ENCODE data around the gene ARHGEF4. TPM values are rescaled to one million over a fixed set of nuclear protein-coding genes. Genes with fewer than 3 reads are reported as not detected.

Gene ARHGEF4
- polyA plus RNA-seq, 4 donors = 6.2 to 15.7 (median 7.8) TPM

DNA sequence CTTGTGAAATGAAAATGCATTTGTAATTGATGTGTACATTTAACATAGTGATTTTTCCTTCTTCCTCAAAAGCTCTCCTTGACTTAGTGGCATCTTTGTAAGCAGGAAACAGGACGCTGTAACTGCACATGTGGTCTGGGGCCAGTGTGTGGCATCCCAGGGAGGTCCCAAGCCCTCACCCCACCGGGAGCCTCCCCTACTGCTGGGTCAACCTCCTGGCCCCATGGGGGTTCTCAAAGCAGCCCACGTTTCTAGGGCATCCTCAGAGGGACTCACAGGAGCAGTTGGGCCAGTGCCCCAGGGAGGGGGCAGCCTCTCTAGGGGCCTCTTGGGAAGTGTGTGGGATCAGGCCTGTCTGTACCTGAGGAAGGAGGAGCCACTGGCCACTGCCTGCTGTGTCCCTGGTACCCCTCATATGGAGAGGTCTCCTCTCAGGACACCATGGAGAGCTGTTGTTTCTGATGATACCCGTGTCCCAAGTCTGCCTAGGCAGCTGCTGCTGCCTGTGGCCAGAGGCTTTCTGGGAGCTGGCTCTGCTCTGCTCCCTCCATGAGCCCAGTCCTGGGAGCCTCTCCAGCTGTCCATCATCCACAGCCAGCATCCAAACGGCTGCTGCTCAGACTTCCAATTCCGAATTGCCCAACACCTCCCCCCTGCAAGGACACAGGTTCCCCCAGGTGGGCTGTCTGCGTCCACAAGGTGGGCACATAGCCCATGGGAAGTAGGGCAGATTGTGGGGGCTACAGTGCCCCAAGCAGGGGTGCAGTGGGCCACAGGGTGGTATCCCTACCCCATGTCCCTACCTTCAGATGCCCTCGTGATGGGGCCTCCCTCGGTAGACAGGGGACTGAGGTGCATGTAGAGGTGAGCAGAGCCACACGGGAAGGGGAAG, 13.4 kb downstream of the ARHGEF4 start:
- no peak for DNase-seq (ENCODE audit: low read depth in 4 of 4, low spot score in 3 of 4)

DNA sequence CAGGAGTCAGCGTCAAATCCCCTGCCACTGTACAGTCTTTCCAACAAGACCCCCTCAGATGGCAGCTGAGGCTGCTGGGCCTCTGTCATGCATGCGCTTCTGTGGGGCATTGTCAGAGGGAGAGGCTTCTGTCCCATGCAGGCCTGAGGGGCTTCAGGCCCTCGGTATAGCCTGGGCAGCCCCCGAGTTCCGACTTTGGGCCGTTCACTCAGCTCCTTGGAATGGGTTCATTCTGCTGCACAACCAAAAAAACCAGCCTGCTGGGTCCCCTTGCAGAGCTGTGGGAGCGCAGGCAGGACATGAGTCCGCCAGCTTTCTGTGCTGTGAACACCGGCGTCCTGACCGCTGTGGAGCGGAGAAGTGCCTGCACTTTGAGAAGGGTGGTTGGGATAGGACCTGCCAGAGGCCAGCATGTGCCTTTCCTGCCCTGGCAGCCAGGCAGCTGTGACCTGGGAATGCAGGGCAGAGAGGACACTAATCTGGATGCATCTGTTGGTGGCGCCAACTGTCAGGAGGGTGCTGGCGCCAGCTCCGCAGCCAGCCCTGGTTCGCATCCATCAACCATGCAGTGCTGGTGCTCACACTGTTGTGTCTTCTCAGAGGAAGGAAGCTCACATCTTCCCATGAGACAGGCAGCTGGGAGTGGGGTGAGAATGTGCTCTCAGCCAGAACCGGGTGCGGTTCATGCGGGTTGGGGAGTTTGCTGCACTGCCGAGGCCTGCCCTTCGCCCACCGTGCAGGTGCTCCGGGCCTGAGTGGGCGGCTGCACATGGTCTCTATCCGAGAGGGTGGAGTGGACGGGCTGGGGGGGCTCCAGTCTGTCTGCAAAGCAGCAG, 14.3 kb downstream of the ARHGEF4 start:
- DNase-seq (ENCODE audit: low read depth in 4 of 4, low spot score in 3 of 4) = no peak

DNA sequence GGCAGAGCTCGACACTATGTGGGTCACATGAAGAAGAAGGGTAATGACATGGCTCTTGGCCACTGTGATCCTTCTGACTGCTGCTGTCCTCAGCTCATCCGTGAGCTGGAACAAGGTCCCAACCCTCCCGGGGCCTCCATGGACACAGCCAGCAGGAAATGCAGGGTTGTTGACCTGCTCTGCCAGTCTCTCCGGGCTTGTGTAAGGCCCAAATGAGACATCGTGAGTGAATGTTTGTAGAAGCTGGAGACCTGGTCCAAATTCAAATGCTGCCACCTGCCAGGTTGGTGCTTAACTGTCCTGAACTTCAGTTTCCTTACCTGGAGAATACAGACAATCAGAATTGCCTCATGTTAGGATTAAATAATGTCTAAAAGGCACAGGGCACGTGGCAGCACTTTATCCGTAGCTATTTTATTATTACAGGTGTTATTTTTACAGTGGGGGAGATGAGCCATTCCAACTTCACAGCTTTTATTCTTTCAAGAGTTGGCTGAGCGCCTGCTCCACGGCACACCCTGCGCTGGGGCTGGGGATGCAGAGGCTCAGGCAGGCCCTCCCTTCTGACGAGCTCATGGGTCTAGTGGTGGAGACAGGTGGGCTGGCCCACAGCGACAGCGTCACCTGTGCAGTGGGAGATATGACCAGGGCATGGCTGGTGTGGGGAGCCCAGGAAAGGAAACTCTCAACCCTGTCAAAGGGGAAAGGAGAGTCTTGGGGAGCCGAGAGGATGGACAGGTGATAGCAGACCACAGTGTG, 15.1 kb downstream of the ARHGEF4 start:
- DNase-seq (ENCODE audit: low read depth in 4 of 4, low spot score in 3 of 4) = no peak

DNA sequence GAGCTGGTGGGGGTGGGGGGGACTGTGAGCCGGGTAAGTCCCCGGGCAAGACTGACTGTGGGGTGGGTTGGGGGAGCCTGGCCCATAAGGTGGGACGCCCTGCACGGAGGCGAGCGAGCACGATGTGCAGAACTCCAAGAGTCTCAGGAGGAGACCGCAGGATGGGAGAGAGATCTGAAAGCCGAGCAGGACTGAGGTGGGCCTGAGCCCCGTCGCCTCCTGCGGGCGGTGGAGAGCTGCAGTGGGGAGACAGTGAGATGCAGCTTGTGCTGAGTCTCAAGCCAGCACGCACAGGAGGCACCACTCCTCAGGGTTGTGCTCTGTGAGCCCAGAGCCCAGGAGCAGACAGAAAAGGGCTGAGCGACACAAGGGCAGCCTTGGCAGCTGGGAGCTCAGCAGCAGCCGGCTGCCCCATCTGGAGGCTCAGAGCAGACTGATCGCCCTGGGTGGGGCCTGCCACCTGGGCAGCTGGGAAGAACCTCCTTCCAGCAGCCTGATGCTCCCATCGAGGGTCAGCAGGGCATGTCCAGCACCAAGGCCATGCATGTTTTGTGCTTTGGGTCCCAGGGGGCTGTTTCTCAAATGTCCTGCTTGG, 15.9 kb downstream of the ARHGEF4 start:
- no peak for DNase-seq (ENCODE audit: low read depth in 4 of 4, low spot score in 3 of 4)

DNA sequence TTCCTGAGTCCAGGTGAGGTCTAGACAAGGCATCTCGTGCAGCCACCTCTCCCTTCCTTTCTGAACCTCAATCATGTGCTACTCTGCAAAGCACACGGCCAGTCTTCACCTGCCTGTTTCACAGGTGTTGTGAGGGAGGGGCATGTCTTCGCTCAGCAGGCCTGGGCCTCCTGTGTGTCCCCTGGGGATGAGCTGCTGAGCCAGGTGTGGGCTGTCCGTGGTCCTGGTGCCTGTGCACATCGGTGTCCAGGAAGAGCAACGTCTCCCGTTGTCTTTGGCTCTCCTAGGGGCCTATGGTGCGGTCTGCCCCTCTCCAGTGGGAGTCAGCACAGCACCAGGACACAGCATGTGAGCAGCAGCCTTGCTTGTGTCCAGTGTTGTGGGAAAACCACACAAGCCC, 16.7 kb downstream of the ARHGEF4 start:
- no peak for DNase-seq (ENCODE audit: low read depth in 4 of 4, low spot score in 3 of 4)

DNA sequence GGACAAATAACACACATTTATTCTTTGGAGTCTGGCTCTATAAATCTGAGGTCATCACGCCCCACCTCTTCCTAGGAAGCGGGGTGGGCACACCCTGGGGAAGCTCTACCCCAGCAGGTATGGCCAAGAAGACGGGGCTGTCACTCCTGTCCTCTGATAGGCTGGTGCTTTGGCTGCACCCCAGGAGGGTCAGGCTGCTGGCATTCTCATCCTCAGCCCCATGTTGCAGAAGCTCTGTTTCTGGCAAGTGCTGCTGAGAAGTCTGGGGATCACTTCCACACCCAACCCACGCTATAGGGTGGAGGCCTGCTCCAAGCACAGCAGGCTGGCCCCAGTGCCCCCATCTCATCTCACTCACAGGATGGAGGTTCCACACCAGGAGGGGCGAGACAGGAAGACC, 17.6 kb downstream of the ARHGEF4 start:
- DNase-seq (ENCODE audit: low read depth in 4 of 4, low spot score in 3 of 4) = no peak

DNA sequence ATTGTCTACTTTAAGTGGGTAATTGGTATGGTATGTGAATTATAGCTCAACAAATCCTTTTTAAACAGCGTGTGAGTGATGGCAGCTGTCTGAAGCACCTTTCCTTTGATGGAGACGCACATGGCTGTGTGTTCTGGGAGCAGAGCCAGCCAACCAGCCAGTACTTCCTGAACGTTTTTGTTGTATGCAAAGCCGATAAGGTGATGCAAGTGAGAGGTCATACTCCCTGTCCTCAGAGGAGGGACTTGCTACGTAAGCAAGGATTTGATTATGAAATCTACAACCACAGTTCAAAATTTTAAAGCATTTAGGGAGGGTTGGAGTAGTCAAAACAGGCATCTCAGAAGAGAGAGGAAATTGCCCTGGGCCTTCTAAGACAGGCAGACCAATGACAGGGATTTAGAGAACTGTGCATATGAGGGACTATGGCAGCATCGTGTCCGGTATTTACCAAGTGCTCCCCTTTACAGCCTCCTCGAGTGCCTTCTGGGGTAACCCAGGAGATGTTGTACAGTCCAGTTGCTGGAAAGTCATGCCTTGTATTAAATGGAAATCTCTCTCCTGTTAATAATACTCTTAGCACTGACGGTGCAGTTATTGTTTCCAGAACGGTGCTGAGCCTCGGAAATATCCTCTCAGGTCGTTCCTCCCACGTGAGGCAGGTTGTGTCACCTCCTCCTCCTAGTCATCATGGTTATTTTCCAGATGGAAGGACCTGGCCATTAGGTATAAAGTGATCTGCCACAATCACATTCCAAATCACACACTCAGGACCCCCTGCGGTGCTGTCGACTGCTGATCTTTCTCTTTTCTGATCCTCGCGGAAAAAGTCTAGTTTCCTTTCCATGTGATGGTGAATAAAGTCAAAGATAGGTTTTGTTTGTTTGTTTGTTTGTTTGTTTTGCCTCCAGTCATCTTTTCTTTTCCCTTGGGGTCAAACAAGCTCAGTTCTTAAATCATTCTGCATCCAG, 28.4 kb downstream of the ARHGEF4 start:
- no peak for DNase-seq (ENCODE audit: low read depth in 4 of 4, low spot score in 3 of 4)

DNA sequence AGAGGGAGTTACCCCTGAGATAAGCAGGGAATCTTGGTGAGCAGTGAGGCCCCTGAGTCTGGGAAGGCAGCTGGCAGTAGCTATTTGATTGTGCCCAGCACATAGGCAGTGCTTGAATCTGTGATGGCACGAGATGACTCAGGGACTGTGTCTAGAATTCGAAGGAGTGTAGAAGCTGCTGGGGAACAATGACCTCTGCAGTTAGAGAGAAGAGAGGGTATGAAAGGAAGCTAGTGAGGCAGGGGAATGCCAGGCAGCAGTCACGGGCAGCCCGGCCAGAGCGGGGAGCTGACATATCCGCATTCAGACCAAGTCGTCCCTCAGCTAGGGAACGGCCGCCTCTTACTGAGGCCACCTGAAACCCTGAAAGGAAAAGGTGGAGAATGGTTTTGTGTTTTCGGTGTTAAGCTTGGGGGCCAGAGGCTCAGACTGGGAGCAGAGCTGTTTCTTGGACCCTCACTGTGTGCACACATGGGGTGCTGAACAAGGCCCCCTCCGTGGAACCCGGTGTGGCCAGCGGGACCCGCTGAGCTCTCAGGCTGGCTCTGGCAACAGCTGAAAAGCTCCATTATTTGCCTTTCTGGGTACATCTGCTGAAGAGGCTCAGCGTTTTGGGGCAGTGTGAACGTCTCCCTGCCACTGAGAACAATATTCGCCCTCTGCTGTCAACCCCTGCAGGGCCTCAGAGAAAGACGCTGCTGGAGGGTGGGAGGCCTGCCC, 32.9 kb downstream of the ARHGEF4 start:
- no peak for DNase-seq (ENCODE audit: low read depth in 4 of 4, low spot score in 3 of 4)

DNA sequence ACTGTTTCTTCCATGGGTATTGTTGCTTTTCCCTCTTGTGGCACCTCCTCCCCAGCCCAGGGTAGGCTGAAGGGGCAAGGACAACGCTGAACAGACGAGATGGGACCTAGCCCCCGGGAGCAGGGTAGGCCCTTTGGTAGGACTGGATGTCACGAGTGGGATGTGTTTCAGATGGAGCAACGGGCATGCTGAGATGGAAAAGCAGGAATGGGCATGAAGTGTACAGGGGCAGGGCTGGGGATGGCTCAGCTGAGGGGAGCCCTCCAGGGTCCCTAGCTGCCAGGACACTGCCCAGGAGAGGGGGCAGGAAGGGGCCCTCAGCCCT, 33.4 kb downstream of the ARHGEF4 start:
- no peak for DNase-seq (ENCODE audit: low read depth in 4 of 4, low spot score in 3 of 4)

DNA sequence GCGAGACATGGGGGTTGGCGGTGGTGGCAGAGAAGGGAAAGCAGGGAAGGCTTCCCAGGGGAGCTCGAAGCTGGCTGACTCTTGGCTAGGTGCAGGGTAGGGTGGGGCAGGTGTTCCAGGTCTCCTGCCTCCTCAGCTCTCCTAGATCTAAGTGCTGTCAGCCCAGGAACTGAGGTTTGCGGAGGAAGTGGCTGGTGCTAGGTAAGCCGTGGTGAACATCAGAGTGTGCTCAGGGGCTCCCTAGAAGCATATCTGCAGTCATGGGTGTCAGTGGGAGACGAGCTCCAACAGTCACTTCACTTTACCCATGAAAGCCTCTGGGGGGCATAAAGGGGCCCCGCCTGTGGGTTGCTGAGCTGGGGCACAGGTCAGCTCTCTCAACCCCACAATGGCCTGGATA, 34.1 kb downstream of the ARHGEF4 start:
- DNase-seq (ENCODE audit: low read depth in 4 of 4, low spot score in 3 of 4) = no peak

DNA sequence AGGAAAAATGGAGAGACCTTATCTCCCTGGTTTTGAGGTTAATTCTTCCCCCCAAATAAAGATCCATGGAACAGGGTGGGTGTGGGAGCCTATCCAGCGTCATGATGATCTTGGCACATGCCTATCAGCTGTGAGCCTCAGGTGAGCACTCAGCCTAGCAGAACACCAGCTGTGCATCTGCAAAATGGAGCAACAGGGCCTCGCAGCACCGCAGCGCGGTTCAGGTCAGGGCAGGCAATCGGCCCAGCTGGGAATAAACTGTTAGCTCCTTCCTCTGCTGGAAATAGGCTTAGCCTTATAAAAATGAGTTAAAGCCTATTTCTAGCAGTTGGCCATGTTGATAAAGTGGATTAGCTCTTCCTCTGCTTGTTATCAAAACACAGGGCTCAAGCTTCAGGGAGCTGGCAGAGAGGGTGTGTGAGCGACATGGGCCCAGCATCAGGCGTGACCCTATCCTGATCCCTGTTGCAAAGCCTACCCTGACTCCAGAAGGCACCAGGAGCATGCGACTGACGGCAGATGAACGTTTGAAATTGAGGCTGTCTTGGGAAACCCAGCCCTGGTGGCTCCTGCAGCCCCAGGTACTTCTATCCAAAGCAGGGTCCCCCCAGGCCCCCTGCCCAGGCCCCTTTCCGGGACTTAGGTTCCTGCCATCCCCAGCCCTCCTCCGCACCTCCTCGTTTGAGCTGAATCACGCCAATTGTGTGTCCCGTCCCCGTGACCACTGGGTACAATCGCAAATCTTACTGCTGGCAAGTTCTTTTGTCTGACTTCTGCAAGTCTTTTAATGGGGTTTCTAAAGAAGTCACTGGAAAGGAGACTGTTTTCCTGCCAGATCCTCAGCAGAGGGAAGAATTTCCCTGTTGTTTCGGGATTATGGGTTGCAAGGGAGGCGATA, 35.4 kb downstream of the ARHGEF4 start:
- DNase-seq (ENCODE audit: low read depth in 4 of 4, low spot score in 3 of 4) = no peak

DNA sequence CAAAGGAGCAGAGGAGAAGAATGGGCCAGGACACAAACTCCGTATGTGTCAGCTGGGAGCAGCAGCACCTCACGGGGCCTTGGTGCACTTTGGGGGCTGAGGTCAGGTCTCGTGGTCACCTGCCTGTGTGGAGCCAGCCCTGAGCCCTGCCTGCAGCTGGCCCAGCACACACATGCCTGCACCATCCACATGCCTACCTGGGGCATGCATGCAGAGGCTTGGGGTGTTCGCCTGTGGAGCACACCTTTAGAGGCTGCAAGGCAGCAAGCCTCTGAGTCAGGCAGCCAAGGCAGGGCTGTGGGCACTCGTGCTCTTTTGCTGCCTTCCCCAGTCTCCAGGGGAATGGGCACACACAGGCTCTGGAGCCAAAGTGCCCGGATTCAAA, 36.0 kb downstream of the ARHGEF4 start:
- no peak for DNase-seq (ENCODE audit: low read depth in 4 of 4, low spot score in 3 of 4)

DNA sequence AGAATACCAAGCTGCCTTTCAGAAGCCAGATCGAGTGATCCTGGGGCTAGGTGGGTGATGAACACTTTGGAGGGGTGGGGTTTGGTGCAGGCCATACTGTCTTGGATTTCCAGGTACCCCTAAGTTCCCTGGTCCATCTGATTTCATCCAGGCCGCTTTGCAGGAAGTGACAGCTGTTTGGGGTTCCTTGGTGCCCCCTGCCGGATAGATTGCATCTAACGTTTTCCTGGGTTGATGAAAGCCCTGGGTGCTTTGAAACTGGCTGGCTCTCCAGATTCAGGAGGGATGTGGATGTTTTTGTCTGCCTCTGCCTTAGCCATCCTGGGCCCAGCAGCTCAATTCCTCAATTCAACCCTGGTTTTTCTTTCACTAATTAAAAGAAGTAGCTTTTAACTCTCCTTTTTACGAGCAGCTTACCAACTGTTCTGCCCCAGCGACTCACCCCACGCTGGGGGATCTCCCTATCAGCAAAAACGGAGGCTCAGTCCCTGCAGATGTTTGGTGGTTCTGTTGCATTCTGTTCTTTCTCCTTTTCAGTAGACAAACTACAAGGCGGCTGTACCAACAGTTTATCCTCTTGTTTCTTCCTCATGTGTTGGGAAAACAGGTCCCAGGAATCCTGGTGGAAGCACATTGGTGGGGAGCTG, 37.1 kb downstream of the ARHGEF4 start:
- peak; percentile 33 to 46 (median 35) for DNase-seq (ENCODE audit: low read depth in 4 of 4, low spot score in 3 of 4)

DNA sequence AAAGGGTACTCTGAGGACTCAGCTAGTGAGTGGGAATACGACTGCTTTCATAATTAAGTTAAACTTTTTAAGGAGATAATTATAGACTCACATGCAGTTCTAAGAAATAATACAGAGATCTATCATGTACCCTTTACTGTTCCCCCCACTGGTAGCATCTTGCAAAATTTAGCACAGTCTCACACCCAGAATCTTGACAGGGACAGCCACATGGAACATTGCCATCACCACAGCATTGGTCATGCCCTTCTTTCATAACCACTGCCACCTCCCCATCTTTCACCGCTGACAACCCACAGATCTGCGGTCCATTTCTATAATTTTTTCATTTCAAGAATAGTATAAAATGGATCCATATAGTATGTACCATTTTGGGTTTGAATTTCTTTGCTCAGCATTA, 37.8 kb downstream of the ARHGEF4 start:
- no peak for DNase-seq (ENCODE audit: low read depth in 4 of 4, low spot score in 3 of 4)

DNA sequence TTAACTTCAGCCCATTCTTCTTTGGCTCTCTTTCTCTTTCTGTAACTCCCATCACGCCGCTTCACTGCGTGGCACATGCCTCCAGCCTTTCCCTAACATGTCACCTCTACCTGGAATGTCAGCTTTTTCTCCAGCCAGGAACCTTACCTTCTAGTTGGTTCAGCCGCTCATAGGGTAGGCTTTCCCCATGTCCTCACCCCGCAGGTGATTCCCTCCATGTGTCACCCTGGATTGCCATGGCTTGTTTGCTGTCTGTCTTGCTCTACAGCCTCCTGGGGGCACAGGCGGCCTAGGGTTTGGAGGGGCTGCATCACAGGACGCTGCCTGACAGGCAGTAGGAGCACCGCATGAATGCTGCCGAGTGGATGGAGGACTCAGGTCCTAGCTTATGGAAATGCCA, 39.2 kb downstream of the ARHGEF4 start:
- DNase-seq (ENCODE audit: low read depth in 4 of 4, low spot score in 3 of 4) = no peak

DNA sequence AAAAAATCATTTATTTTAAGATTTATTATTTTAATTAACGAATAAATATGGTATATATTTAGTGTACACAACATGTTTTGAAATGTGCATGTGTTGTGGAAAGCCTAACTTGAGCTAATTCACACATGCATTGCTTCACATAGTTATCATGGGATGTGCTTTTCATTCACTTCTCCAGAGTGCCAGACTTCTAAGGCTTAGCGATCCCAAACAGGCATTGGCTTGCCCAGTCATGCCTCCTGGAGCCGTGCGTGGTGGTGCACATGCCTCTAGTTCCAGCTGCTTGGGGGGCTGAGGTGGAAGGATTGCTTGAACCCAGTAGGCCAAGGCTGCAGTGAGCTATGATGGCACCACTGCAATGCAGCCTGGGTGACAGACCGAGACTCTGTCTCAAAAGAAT, 40.5 kb downstream of the ARHGEF4 start:
- DNase-seq (ENCODE audit: low read depth in 4 of 4, low spot score in 3 of 4) = no peak

DNA sequence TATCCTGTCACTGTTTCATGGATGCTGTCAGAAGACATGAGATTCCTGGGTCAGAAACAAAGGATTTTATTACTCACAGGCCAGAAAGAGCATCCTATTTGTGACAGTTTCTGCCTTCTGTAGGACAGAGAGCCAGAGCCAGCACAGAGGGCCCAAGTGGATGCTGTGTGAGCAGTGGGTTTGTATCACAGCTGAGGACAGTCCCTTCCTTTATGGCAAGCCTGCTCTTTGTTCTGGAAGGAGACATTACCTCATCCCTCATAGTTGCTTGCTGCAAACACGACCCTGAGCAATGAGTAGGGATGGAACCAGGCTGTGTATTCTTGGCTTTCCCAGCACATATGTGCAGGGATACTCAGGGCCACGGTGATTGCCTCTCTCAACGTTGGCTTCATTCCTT, 41.6 kb downstream of the ARHGEF4 start:
- no peak for DNase-seq (ENCODE audit: low read depth in 4 of 4, low spot score in 3 of 4)

DNA sequence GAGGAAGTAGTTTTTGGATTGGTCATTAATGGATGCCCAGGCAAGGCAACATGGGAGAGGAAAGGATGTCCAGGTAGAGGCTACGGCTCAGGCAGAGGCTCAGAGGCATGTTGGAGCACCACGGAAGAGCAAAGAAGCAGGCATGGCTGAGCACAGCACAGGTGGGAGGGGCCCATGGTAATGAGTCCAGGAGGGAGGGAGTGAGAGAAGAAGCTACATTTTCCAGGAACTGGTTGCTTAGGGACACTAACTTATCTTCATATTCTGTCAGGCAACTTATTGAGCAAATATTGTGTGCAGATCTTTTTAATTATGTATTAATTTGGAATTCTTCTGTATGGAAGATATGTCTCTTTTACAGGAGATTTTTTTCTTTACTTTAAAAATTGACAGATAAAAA, 42.2 kb downstream of the ARHGEF4 start:
- DNase-seq (ENCODE audit: low read depth in 4 of 4, low spot score in 3 of 4) = no peak
